Fibroblast of lung (primary cell): ENCODE data around the gene SAPCD2. TPM values are rescaled to one million over a fixed set of nuclear protein-coding genes. Genes with fewer than 3 reads are reported as not detected.

Source experiments
- DNase-seq, 2 donors: peaks; one replicate each; pipeline versions ENCODE4 v3.0.0 to v3.0.0-alpha.2; 2010; ENCODE audit warnings: low read depth in 2 of 2
- H2AFZ ChIP-seq: 2 replicates; pipeline ENCODE4 v1.5.1; 2012; ENCODE audit warnings: low read length, control low read depth, inconsistent platforms
- H3K27ac ChIP-seq: 2 replicates; pipeline ENCODE4 v1.5.1; 2011; ENCODE audit warnings: low read length, control low read depth; ENCODE audit not compliant: insufficient read depth
- H3K27me3 ChIP-seq: 2 replicates; pipeline ENCODE4 v1.5.1; 2011; ENCODE audit warnings: mild to moderate bottlenecking, low read length; ENCODE audit not compliant: control insufficient read depth, insufficient read depth
- H3K36me3 ChIP-seq: 2 replicates; pipeline ENCODE4 v1.5.1; 2011; ENCODE audit warnings: low read length; ENCODE audit not compliant: control insufficient read depth, insufficient read depth
- H3K4me1 ChIP-seq: 2 replicates; pipeline ENCODE4 v1.5.1; 2011; ENCODE audit warnings: low read length; ENCODE audit not compliant: control insufficient read depth, insufficient read depth; ENCODE audit errors: extremely low read depth
- H3K4me2 ChIP-seq: 2 replicates; pipeline ENCODE4 v1.5.1; 2011; ENCODE audit warnings: low read length, control low read depth; ENCODE audit not compliant: insufficient read depth; ENCODE audit errors: extremely low read depth
- H3K4me3 ChIP-seq, 4 experiments: fragments of 200-600 bp in 1 of 4; sonication (generic) in 1 of 4; replicated peaks in 1 of 4; 2 replicates each; pipeline ENCODE4 v1.5.1; 2011 to 2016; ENCODE audit warnings: low read length in 4 of 4, low read depth in 3 of 4, mild to moderate bottlenecking in 3 of 4, control low read depth in 2 of 4, inconsistent platforms in 1 of 4, mixed read lengths in 1 of 4; ENCODE audit not compliant: insufficient read depth in 1 of 4; ENCODE audit errors: control extremely low read depth in 1 of 4
- H3K79me2 ChIP-seq: 2 replicates; pipeline ENCODE4 v1.5.1; 2012; ENCODE audit warnings: mild to moderate bottlenecking, low read length, inconsistent platforms; ENCODE audit not compliant: control insufficient read depth, insufficient read depth
- H3K9ac ChIP-seq: 2 replicates; pipeline ENCODE4 v1.5.1; 2011; ENCODE audit warnings: mild to moderate bottlenecking, low read length, control low read depth; ENCODE audit not compliant: insufficient read depth
- H3K9me3 ChIP-seq: 2 replicates; pipeline ENCODE4 v1.5.1; 2012; ENCODE audit warnings: low read depth, low read length; ENCODE audit not compliant: control insufficient read depth, insufficient read depth
- H4K20me1 ChIP-seq: 2 replicates; pipeline ENCODE4 v1.5.1; 2011; ENCODE audit warnings: low read length; ENCODE audit not compliant: control insufficient read depth, insufficient read depth; ENCODE audit errors: extremely low read depth
- EZH2 ChIP-seq: IDR thresholded peaks from 2 replicates; pipeline ENCODE4 v1.5.1; 2012; ENCODE audit warnings: low read length, control low read depth, mild to moderate bottlenecking; ENCODE audit errors: missing control alignments
- polyA plus RNA-seq, 2 donors: library from polyadenylated mRNA; depleted of rRNA in 1 of 2; stranded (reverse) in 1 of 2; unstranded in 1 of 2; fragments of >200 nt; gene quantifications; 2 replicates each; pipeline ENCODE4 v1.2.1, GENCODE V29; 2011 to 2012; ENCODE audit warnings: missing spikeins in 1 of 2
- total RNA-seq: library from RNA; depleted of rRNA; stranded (reverse); fragments of >200 nt; gene quantifications from 2 replicates; pipeline ENCODE4 v1.2.1, GENCODE V29; 2014
- TF ChIP-seq, protein P1 (sequence below), 2 donors: IDR thresholded peaks in 1 of 2; conservative IDR thresholded peaks in 1 of 2; 1 replicate in 1 of 2; 2 replicates in 1 of 2; pipeline ENCODE4 v1.5.1; 2011 to 2012; ENCODE audit warnings: low read length in 2 of 2, control low read depth in 1 of 2, inconsistent platforms in 1 of 2, low read depth in 1 of 2, mild to moderate bottlenecking in 1 of 2

SAPCD2 gene
- total and polyA plus RNA-seq, 2 donors (not counting 1 experiment from before 2014, with no cell fraction given) = 0.85 to 2.8 TPM

DNA sequence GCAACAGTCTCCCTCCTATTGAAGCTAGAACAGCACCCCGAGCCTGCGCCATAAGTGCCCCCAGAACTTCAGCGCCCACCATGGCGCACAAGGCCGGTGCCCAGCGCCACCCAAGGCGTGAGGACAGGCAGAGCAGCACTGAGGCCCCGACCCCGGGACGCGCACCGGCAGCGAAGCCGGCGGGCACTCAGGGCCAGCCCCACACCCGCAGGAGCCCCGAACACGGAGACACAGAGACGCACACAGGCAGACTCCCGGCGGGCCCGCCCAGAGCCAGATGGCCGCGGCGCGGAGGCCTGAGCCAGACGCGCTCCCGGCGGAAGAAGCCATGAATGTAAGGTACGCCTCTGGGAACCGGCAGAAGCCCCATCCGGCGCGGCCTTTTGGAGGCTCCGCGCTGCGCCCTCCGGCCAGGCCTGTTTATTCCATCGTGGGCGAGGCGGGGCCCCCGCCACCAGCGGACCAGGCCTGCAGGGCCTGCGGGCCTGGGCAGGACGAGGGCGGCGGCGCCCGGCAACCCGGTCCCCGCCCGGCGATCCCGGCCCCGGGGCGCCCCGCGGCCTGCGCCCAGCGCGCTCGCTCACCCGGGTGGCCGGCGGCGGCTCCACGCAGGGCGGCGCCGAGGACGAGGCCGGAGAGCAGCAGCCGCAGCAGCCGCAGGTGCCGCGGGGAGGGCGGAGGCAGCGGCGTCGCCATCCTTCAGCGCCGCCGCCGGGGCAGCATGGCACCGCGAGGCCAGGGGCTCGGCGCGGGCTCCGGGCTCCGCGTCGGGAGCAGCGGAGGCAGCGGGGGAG, 24.9 kb downstream of the SAPCD2 start:
- Histone ChIP-seq H2AFZ (no peak overlapping the region), H3K9me3 (no peaks in the 10 kb centered on the region), H4K20me1 (no peaks in the 10 kb centered on the region), H3K36me3 (peaks cover under 1% of the 10 kb centered on the region), H3K4me2 (peak overlapping the region; percentile 97), H3K4me3 (peak overlapping the region; percentile 44 to 72 (median 67)), H3K9ac (peak overlapping the region; percentile 62), H3K79me2 (peaks cover 18% of the 10 kb centered on the region), H3K27ac (no peak overlapping the region), H3K27me3 (peaks cover 6% of the 10 kb centered on the region), H3K4me1 (peaks cover 6% of the 10 kb centered on the region)
- TF ChIP-seq EZH2 = no peak
- TF ChIP-seq, protein P1, sequence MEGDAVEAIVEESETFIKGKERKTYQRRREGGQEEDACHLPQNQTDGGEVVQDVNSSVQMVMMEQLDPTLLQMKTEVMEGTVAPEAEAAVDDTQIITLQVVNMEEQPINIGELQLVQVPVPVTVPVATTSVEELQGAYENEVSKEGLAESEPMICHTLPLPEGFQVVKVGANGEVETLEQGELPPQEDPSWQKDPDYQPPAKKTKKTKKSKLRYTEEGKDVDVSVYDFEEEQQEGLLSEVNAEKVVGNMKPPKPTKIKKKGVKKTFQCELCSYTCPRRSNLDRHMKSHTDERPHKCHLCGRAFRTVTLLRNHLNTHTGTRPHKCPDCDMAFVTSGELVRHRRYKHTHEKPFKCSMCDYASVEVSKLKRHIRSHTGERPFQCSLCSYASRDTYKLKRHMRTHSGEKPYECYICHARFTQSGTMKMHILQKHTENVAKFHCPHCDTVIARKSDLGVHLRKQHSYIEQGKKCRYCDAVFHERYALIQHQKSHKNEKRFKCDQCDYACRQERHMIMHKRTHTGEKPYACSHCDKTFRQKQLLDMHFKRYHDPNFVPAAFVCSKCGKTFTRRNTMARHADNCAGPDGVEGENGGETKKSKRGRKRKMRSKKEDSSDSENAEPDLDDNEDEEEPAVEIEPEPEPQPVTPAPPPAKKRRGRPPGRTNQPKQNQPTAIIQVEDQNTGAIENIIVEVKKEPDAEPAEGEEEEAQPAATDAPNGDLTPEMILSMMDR (conservative IDR thresholded peaks at IDR 0.05 in 1 of 2, IDR thresholded peaks at IDR 0.05 in 1 of 2; ENCODE audit: low read depth in 1 of 2, low read length in 2 of 2) = no peak
- DNase-seq = peak; percentile 40 to 59

DNA sequence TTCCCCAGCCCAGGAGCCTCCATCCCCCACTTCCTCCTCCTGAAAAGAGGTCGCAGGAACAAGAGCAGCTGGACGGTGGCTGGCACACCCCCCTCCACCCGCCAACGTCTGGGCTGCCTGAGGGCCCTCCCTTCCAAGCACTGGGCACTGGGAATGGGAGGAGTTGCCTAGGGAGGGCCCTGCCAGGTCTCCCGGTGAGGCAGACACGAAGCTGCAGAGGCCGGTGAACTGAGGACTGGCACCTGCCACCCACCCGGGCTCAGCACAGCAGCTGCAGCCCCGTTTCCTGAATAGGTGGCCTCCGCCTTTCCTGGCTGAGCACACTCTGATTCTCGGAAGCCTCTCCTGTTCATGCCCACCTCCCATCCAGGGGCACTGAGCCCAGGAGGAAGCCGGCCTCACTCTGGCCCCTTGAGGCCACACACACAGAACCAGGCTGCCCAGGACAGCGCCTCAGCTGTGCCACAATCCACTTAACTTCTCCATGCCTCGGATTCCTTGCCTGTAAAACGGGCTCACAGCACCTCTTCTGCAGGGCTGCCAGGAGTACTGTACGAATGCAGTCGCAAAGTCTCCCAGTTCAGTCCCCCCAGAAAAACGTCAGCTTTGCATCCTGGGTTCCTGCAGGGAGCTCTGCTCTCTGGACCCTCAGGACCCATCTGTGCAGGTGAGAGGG, 25.7 kb downstream of the SAPCD2 start:
- Histone ChIP-seq H4K20me1 (no peaks in the 10 kb centered on the region), H2AFZ (no peak overlapping the region), H3K79me2 (peaks cover 18% of the 10 kb centered on the region), H3K4me2 (peak overlapping the region; percentile 97), H3K27ac (no peak overlapping the region), H3K4me3 (peak overlapping the region; percentile 44 to 72 (median 67)), H3K9ac (no peak overlapping the region), H3K36me3 (peaks cover 7% of the 10 kb centered on the region), H3K9me3 (no peaks in the 10 kb centered on the region), H3K4me1 (peaks cover 6% of the 10 kb centered on the region), H3K27me3 (no peaks in the 10 kb centered on the region)
- TF ChIP-seq, protein P1 (conservative IDR thresholded peaks at IDR 0.05 in 1 of 2, IDR thresholded peaks at IDR 0.05 in 1 of 2; ENCODE audit: low read depth in 1 of 2, low read length in 2 of 2) = no peak
- no peak for TF ChIP-seq EZH2
- no peak for DNase-seq

DNA sequence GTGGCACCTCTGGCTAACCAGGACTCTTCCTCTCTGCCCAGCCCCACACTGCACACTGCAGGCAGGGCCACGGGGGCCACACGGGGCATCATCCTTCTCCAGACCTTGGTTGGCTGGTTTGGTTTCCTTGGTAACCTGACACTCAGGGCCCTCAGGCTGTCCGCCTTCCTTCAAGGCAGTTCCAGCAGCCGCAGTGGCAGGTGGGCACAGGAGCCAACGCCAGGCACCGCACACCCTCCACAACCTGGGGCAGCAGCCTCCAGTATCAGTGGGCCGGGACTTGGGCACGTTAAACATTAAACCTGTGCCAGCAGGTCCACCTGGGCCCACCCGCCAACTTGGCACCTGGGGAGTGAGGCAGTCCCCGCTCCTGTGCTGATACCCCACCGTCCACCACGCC, 26.3 kb downstream of the SAPCD2 start:
- no peaks in the 10 kb centered on the region for H4K20me1 ChIP-seq
- H3K9ac ChIP-seq = no peak overlapping the region
- peaks cover 6% of the 10 kb centered on the region for H3K4me1 ChIP-seq
- no peak overlapping the region for H2AFZ ChIP-seq
- H3K4me2 ChIP-seq = peak overlapping the region; percentile 97
- TF ChIP-seq, protein P1 (conservative IDR thresholded peaks at IDR 0.05 in 1 of 2, IDR thresholded peaks at IDR 0.05 in 1 of 2; ENCODE audit: low read depth in 1 of 2, low read length in 2 of 2) = no peak
- TF ChIP-seq EZH2 = no peak
- H3K9me3 ChIP-seq = no peaks in the 10 kb centered on the region
- no peaks in the 10 kb centered on the region for H3K27me3 ChIP-seq
- peaks cover 9% of the 10 kb centered on the region for H3K36me3 ChIP-seq
- DNase-seq = no peak
- peaks cover 18% of the 10 kb centered on the region for H3K79me2 ChIP-seq
- H3K4me3 ChIP-seq = peak overlapping the region in 1 of 4 experiments; percentile 72
- no peak overlapping the region for H3K27ac ChIP-seq
